SU-DHL-6 (cell line): ENCODE measurements around the gene ASTN2.

Experiments used
- CTCF ChIP-seq: fragments of 200-600 bp; sonication (generic); IDR thresholded peaks from one replicate; pipeline ENCODE4 v1.5.1; 2017; ENCODE audit warnings: antibody characterized with exemption, mild to moderate bottlenecking, low read length, moderate library complexity; ENCODE audit not compliant: insufficient read depth, poor library complexity, severe bottlenecking
- EZH2phosphoT487 ChIP-seq: fragments of 200-600 bp; sonication (generic), shearing (Covaris generic); conservative IDR thresholded peaks from 2 replicates; pipeline ENCODE4 v1.6.1; 2018; ENCODE audit warnings: mild to moderate bottlenecking, antibody characterized with exemption, low read length, moderate library complexity, mixed read lengths

GRCh38 chr9:116913536-116913935 is 501.3 kb downstream of the ASTN2 start:
- TF ChIP-seq EZH2phosphoT487 (no peak), CTCF (no peak)
